ENCODE results near the gene RXRA.

The RXRA gene

GRCh38 chr9:134297576-134297975 lies 28.7 kb upstream of the RXRA start:
- Histone ChIP-seq H3K36me3 (replicated peaks in 1 of 2; ENCODE audit: control insufficient read depth in 2 of 2, insufficient read depth in 2 of 2, low read length in 2 of 2) (no peaks in the 10 kb centered on the region), H3K4me2 (ENCODE audit: insufficient read depth, low read length, poor library complexity, severe bottlenecking) (no peak overlapping the region), H3K79me1 (ENCODE audit: low read depth, low read length) (no peaks in the 10 kb centered on the region), H2BK15ac (ENCODE audit: low read length) (no peak overlapping the region), H3K4me1 (ENCODE audit: control insufficient read depth in 2 of 2, insufficient read depth in 1 of 2, low read depth in 1 of 2, low read length in 2 of 2) (peaks cover 10 to 29% of the 10 kb centered on the region in 2 donors), H2BK5ac (ENCODE audit: low read length) (no peak overlapping the region), H2AK5ac (ENCODE audit: low read depth, low read length) (peak overlapping the region; percentile 61), H3K9ac (ENCODE audit: low read depth, low read length, poor library complexity) (no peak overlapping the region), H3K9me3 (replicated peaks in 1 of 2; ENCODE audit: control insufficient read depth in 2 of 2, insufficient read depth in 1 of 2, low read depth in 1 of 2, low read length in 2 of 2) (peaks cover 0 to under 1% of the 10 kb centered on the region in 2 donors), H2BK120ac (ENCODE audit: low read depth, low read length) (no peak overlapping the region), H3K23ac (ENCODE audit: low read depth, low read length, poor library complexity) (no peak overlapping the region), H3K18ac (ENCODE audit: low read length) (peak overlapping the region; percentile 64), H3K14ac (ENCODE audit: low read length) (peak overlapping the region; percentile 25), H4K91ac (ENCODE audit: low read depth, low read length, poor library complexity) (no peak overlapping the region), H2BK12ac (ENCODE audit: low read length) (no peak overlapping the region), H4K8ac (ENCODE audit: low read depth, low read length) (no peak overlapping the region), H3K4ac (ENCODE audit: low read length) (no peak overlapping the region), H2AFZ (ENCODE audit: low read length) (no peak overlapping the region), H3K27ac (replicated peaks; ENCODE audit: low read length) (no peak overlapping the region), H3K4me3 (ENCODE audit: low read length in 2 of 2) (no peak overlapping the region), H3K27me3 (ENCODE audit: control insufficient read depth in 3 of 3, insufficient read depth in 3 of 3, low read depth in 1 of 3, low read length in 3 of 3) (peaks cover 0 to 30% (median 2%) of the 10 kb centered on the region in 3 experiments)
- WGBS, 2 donors (ENCODE audit: extremely low coverage in 2 of 2, insufficient read length in 2 of 2, insufficient replicate concordance in 1 of 2): no CpG with 5 or more reads among the region's 9 CpGs
- no peak for DNase-seq (ENCODE audit: low spot score)

- no peak for DNase-seq (ENCODE audit: low spot score)
- Histone ChIP-seq H3K4me1 (ENCODE audit: control insufficient read depth in 2 of 2, insufficient read depth in 1 of 2, low read depth in 1 of 2, low read length in 2 of 2) (peaks cover 10 to 29% of the 10 kb centered on the region in 2 donors), H3K27me3 (ENCODE audit: control insufficient read depth in 3 of 3, insufficient read depth in 3 of 3, low read depth in 1 of 3, low read length in 3 of 3) (peaks cover 0 to 26% (median 2%) of the 10 kb centered on the region in 3 experiments), H3K14ac (ENCODE audit: low read length) (no peak overlapping the region), H4K8ac (ENCODE audit: low read depth, low read length) (peak overlapping the region; percentile 43), H3K9me3 (replicated peaks in 1 of 2; ENCODE audit: control insufficient read depth in 2 of 2, insufficient read depth in 1 of 2, low read depth in 1 of 2, low read length in 2 of 2) (peaks cover 0 to 2% of the 10 kb centered on the region in 2 donors), H2BK15ac (ENCODE audit: low read length) (no peak overlapping the region), H3K79me1 (ENCODE audit: low read depth, low read length) (no peaks in the 10 kb centered on the region), H3K4me2 (ENCODE audit: insufficient read depth, low read length, poor library complexity, severe bottlenecking) (no peak overlapping the region), H3K9ac (ENCODE audit: low read depth, low read length, poor library complexity) (no peak overlapping the region), H2AFZ (ENCODE audit: low read length) (no peak overlapping the region), H3K4ac (ENCODE audit: low read length) (no peak overlapping the region), H4K91ac (ENCODE audit: low read depth, low read length, poor library complexity) (no peak overlapping the region), H3K18ac (ENCODE audit: low read length) (no peak overlapping the region), H2BK12ac (ENCODE audit: low read length) (no peak overlapping the region), H3K36me3 (replicated peaks in 1 of 2; ENCODE audit: control insufficient read depth in 2 of 2, insufficient read depth in 2 of 2, low read length in 2 of 2) (no peaks in the 10 kb centered on the region), H3K4me3 (ENCODE audit: low read length in 2 of 2) (no peak overlapping the region), H2BK5ac (ENCODE audit: low read length) (no peak overlapping the region), H3K27ac (replicated peaks; ENCODE audit: low read length) (no peak overlapping the region), H2BK120ac (ENCODE audit: low read depth, low read length) (no peak overlapping the region), H2AK5ac (ENCODE audit: low read depth, low read length) (peak overlapping the region; percentile 61), H3K23ac (ENCODE audit: low read depth, low read length, poor library complexity) (no peak overlapping the region)
- WGBS, 2 donors (ENCODE audit: extremely low coverage in 2 of 2, insufficient read length in 2 of 2, insufficient replicate concordance in 1 of 2): no CpG with 5 or more reads among the region's 6 CpGs
These were observed 28.3 kb upstream of the RXRA start for GRCh38 chr9:134298000-134298399.

GRCh38 chr9:134299068-134299467 lies 27.2 kb upstream of the RXRA start:
- Histone ChIP-seq H3K9ac (ENCODE audit: low read depth, low read length, poor library complexity) (no peak overlapping the region), H3K18ac (ENCODE audit: low read length) (no peak overlapping the region), H3K27me3 (ENCODE audit: control insufficient read depth in 3 of 3, insufficient read depth in 3 of 3, low read depth in 1 of 3, low read length in 3 of 3) (peaks cover 0 to 21% (median 2%) of the 10 kb centered on the region in 3 experiments), H3K36me3 (replicated peaks in 1 of 2; ENCODE audit: control insufficient read depth in 2 of 2, insufficient read depth in 2 of 2, low read length in 2 of 2) (no peaks in the 10 kb centered on the region), H2BK5ac (ENCODE audit: low read length) (no peak overlapping the region), H2AK5ac (ENCODE audit: low read depth, low read length) (no peak overlapping the region), H3K9me3 (replicated peaks in 1 of 2; ENCODE audit: control insufficient read depth in 2 of 2, insufficient read depth in 1 of 2, low read depth in 1 of 2, low read length in 2 of 2) (peaks cover 0 to 2% of the 10 kb centered on the region in 2 donors), H3K4ac (ENCODE audit: low read length) (no peak overlapping the region), H2BK120ac (ENCODE audit: low read depth, low read length) (no peak overlapping the region), H3K14ac (ENCODE audit: low read length) (no peak overlapping the region), H4K8ac (ENCODE audit: low read depth, low read length) (no peak overlapping the region), H2BK15ac (ENCODE audit: low read length) (no peak overlapping the region), H3K23ac (ENCODE audit: low read depth, low read length, poor library complexity) (no peak overlapping the region), H2BK12ac (ENCODE audit: low read length) (no peak overlapping the region), H3K4me1 (ENCODE audit: control insufficient read depth in 2 of 2, insufficient read depth in 1 of 2, low read depth in 1 of 2, low read length in 2 of 2) (peaks cover under 1 to 23% of the 10 kb centered on the region in 2 donors), H3K79me1 (ENCODE audit: low read depth, low read length) (no peaks in the 10 kb centered on the region), H3K4me3 (ENCODE audit: low read length in 2 of 2) (no peak overlapping the region), H3K4me2 (ENCODE audit: insufficient read depth, low read length, poor library complexity, severe bottlenecking) (no peak overlapping the region), H4K91ac (ENCODE audit: low read depth, low read length, poor library complexity) (no peak overlapping the region), H3K27ac (replicated peaks; ENCODE audit: low read length) (no peak overlapping the region), H2AFZ (ENCODE audit: low read length) (no peak overlapping the region)
- WGBS, 2 donors (ENCODE audit: extremely low coverage in 2 of 2, insufficient read length in 2 of 2, insufficient replicate concordance in 1 of 2): no CpG with 5 or more reads among the region's 5 CpGs
- DNase-seq (ENCODE audit: low spot score): no peak

DNA sequence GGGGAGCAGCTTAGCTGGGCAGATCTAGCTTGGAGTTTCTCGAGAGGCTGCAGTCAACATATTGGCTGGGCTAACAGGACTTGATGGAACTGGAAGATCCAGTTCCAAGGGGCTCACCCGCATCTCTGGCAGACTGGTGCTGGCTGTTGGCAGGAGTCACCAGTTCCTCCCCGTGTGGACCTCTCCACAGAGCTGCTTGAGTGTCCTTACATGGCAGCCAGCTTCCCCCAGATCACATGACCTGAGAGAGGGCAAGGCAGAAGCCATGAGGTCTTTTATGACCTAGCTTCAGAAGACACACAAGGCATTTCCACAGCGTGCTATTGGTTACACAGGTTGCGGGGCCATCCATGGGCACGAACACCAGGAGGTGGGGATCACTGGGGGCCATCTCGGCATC lies 26.4 kb upstream of the RXRA start:
- H3K9ac ChIP-seq (ENCODE audit: low read depth, low read length, poor library complexity): no peak overlapping the region
- H2AK5ac ChIP-seq (ENCODE audit: low read depth, low read length): no peak overlapping the region
- H2BK120ac ChIP-seq (ENCODE audit: low read depth, low read length): no peak overlapping the region
- no peak overlapping the region for H3K23ac ChIP-seq (ENCODE audit: low read depth, low read length, poor library complexity)
- no peak overlapping the region for H2BK12ac ChIP-seq (ENCODE audit: low read length)
- no peak overlapping the region for H3K4me3 ChIP-seq (ENCODE audit: low read length in 2 of 2)
- no peak overlapping the region for H4K8ac ChIP-seq (ENCODE audit: low read depth, low read length)
- no peak overlapping the region for H3K4ac ChIP-seq (ENCODE audit: low read length)
- no peaks in the 10 kb centered on the region for H3K36me3 ChIP-seq (replicated peaks in 1 of 2; ENCODE audit: control insufficient read depth in 2 of 2, insufficient read depth in 2 of 2, low read length in 2 of 2)
- peaks cover 0 to 16% of the 10 kb centered on the region in 2 donors for H3K4me1 ChIP-seq (ENCODE audit: control insufficient read depth in 2 of 2, insufficient read depth in 1 of 2, low read depth in 1 of 2, low read length in 2 of 2)
- H3K18ac ChIP-seq (ENCODE audit: low read length): no peak overlapping the region
- H3K4me2 ChIP-seq (ENCODE audit: insufficient read depth, low read length, poor library complexity, severe bottlenecking): no peak overlapping the region
- no peak overlapping the region for H3K27ac ChIP-seq (replicated peaks; ENCODE audit: low read length)
- peaks cover 0 to 2% of the 10 kb centered on the region in 2 donors for H3K9me3 ChIP-seq (replicated peaks in 1 of 2; ENCODE audit: control insufficient read depth in 2 of 2, insufficient read depth in 1 of 2, low read depth in 1 of 2, low read length in 2 of 2)
- H2BK15ac ChIP-seq (ENCODE audit: low read length): no peak overlapping the region
- peaks cover 0 to 20% (median 2%) of the 10 kb centered on the region in 3 experiments for H3K27me3 ChIP-seq (ENCODE audit: control insufficient read depth in 3 of 3, insufficient read depth in 3 of 3, low read depth in 1 of 3, low read length in 3 of 3)
- no peak for DNase-seq (ENCODE audit: low spot score)
- no peak overlapping the region for H2BK5ac ChIP-seq (ENCODE audit: low read length)
- no peaks in the 10 kb centered on the region for H3K79me1 ChIP-seq (ENCODE audit: low read depth, low read length)
- H2AFZ ChIP-seq (ENCODE audit: low read length): no peak overlapping the region
- no CpG with 5 or more reads among the region's 7 CpGs for WGBS, 2 donors (ENCODE audit: extremely low coverage in 2 of 2, insufficient read length in 2 of 2, insufficient replicate concordance in 1 of 2)
- H3K14ac ChIP-seq (ENCODE audit: low read length): no peak overlapping the region
- H4K91ac ChIP-seq (ENCODE audit: low read depth, low read length, poor library complexity): no peak overlapping the region

Data from neuronal stem cell (in vitro differentiated cells).